Stimulated activated CD4-positive, alpha-beta T cell treated with anti-CD3 and anti-CD28 coated beads, TNF-alpha, amount 100 ng/mL, for 1 hour (primary cell): Measurements from ENCODE around the gene AFF3.
"Not testable (repeated sequence)": the region's sequence is repeated elsewhere in the genome, so short reads cannot be mapped to it uniquely, and the experiment has no call there.

Source experiments
- DNase-seq, 3 donors: peaks; one replicate each; pipeline ENCODE4 v3.0.0-alpha.2; 2020; ENCODE audit warnings: low read depth in 3 of 3, low spot score in 1 of 3

Gene AFF3

DNA sequence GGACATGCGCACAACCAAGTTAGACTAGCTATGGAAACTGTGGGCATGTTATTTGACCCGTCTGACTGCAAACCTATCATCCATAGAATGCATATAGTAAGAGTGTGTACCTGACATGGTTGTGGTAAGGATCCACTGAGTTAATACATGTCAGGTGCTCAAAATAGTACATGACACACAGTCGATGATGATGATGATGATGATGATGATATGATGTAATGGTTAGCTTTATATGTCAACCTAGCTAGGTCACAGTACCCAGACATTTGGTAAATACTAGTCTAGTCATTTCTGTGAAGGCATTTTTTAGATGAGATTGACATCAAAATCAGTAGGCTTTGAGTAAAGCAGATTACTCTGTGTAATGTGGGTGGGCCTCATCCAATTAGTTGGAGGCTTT, 204.1 kb downstream of the AFF3 start:
- DNase-seq, result no peak

DNA sequence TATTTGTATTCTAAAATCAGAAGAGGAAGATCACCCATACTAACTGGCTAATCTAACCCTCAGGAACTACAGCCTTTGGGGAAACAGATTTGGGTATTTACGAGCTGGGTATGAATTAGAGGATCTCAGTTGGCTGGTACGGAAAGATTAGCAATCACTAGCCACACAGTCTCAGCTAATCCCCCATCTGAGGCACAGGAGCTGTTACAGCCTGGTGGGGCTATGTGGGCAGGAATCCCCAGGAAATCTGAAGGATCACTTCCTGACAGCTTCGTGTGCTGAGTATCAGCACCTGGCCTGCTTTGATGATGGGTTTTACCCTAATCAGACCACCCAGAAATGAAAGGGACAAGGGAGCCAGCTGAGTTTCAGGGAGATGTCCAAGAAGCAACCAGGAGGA, 206.3 kb downstream of the AFF3 start:
- no peak for DNase-seq

GRCh38 chr2:99935662-99936061, 206.7 kb downstream of the AFF3 start:
- DNase-seq, result no peak

DNA sequence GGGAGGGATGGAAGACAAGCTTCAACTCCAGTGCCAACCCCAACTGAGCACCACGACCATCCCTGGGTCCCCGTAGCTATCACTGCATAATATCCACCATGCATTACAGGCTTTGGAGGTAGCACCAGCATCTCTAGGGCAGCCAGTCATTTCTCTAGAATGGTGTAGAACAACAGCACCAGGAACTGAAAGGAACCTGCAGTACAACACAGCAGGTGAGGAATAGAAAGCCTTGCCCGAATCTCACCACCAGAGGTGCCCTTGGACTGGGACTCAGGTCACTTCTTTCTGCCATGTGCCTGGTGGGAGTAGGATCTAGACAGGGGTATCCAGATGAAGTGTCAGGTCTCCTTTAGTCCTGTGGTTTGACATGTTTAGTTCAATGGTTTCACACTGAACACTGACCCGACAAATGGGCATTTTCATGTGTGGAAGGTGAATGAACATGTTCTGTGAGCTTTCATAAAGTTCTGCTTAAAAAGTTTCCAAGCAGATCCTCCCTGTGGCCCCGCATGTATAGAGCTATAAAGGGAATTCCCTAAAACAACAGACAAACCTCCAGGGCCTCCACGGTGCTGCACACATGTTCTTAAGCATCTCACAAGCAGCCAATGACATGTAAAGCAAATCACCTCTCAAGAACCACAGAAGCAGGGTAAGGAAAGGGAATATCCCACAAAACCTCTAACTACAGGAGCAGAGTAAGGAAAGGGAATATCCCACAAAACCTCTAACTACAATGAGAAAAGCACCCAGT, 208.3 kb downstream of the AFF3 start:
- DNase-seq, result no peak

DNA sequence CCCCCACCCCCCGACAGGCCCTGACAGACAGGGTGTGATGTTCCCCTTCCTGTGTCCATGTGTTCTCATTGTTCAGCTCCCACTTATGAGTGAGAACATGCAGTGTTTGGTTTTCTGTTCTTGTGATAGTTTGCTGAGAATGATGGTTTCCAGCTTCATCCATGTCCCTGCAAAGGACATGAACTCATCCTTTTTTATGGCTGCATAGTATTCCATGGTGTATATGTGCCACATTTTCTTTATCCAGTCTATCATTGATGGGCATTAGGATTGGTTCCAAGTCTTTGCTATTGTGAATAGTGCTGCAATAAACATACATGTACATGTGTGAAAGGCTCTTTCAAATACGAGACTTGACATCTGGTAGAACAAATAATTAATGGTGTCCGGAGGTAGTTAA, 208.9 kb downstream of the AFF3 start:
- not testable (repeated sequence) for DNase-seq

DNA sequence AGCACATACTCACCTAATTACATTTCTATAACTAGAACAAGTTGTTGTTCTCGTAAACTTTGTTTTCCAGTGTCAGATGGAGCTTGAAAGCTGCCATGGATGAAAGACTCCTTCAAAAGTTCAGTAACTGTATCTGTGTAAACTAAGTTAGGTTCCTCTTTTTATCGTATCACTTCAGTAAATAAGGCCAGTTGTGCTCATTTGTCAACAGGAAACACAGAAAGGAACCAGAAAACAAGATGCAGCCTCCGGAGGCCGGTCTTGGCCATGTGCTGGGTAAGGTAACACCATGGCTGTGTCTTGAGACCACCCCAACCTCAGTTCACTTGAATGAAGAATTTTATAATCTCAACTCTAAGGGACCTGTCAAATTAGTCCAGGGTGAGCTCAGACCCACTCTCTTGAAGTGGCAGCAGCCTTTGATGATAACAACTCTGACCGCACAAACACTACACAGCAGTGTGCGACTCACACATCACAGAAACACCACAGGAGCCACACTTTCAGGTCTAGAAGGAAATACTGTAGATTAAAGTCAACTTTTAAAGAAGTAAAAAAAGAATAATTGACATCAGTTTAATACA, 213.8 kb downstream of the AFF3 start:
- no peak for DNase-seq

- DNase-seq, result not testable (repeated sequence)
These were observed 214.6 kb downstream of the AFF3 start for GRCh38 chr2:99927690-99928207.

GRCh38 chr2:99926986-99927385, 215.4 kb downstream of the AFF3 start:
- no peak for DNase-seq

GRCh38 chr2:99925960-99926359, 216.4 kb downstream of the AFF3 start:
- DNase-seq, result no peak

GRCh38 chr2:99922664-99923063, 219.7 kb downstream of the AFF3 start:
- DNase-seq, result no peak

- no peak for DNase-seq
These were observed 220.5 kb downstream of the AFF3 start for GRCh38 chr2:99921903-99922302.

- DNase-seq, result no peak
These were observed 224.0 kb downstream of the AFF3 start for GRCh38 chr2:99918389-99918788.

- no peak for DNase-seq
These were observed 227.2 kb downstream of the AFF3 start for GRCh38 chr2:99915108-99915675.

GRCh38 chr2:99911736-99912135, 230.7 kb downstream of the AFF3 start:
- no peak for DNase-seq

GRCh38 chr2:99910902-99911301, 231.5 kb downstream of the AFF3 start:
- DNase-seq, result no peak

GRCh38 chr2:99905636-99906035, 236.8 kb downstream of the AFF3 start:
- DNase-seq, result no peak

GRCh38 chr2:99905025-99905424, 237.4 kb downstream of the AFF3 start:
- DNase-seq, result no peak

GRCh38 chr2:99903981-99904380, 238.4 kb downstream of the AFF3 start:
- DNase-seq, result no peak

- no peak for DNase-seq
These were observed 241.8 kb downstream of the AFF3 start for GRCh38 chr2:99900556-99900955.

DNA sequence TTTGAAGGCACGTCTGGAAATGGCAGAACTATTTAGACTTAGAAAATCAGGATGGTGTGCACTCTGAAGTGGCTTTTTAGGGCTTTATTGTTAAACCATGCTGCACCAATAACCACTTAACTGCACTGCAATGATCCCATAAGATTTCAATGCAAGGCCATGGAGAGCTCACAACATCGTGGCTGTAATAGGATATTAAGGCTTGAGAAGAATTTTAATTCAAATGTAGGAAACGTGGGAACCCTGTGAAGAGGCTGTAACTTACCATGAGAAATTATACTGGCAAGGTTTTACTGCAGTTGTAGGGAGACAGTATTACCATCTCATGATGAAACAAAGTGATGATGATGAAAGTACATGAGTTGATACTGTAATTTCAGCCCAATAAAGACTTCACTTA, 242.5 kb downstream of the AFF3 start:
- DNase-seq, result no peak

DNA sequence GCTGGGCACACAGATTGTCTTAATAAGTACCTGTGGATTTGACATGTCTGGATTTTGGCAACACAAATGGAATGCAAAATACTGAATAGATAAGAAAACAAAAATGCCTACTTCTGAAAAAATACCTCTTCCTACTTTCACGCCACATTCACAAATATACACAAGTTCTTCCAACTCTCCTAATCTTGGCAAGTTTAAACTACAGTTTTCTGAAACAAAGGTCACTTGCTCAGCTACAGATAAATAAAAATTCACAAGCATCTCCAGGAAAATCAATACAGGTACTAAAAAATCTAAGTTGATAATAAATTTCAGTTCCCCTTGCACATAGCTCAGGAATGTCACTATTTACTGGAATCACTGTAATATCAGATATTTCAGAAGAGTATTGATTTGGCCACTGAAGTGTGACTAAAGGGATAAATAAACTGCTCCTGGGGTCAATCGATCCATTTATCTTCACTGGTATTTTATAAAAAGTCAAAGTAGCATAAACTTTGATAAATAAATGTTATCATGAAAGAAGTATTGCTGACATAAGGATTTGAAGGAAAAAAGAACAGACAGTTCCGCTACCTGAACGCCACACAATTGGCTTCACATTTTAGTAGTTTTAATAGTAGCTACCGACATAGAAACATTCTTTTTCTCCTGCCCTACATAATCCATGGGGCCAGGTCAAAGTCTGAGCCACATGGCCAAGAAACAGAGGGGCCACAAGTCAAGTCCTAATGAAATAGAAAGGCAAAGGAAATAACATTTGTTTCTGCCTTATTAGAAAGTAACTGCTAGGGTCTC, 243.1 kb downstream of the AFF3 start:
- no peak for DNase-seq
